KMS-11 (cell line): Measurements from ENCODE around the gene BRCA2.
A peak's percentile ranks its signal among the peaks of the same experiment; 100 is the strongest.

Source experiments
- H2AFZ ChIP-seq: fragments of 200-600 bp; sonication (generic); 2 replicates; pipeline ENCODE4 v1.6.1; 2016; ENCODE audit warnings: antibody characterized with exemption, mixed run types, low read depth
- H3K27ac ChIP-seq: fragments of 200-600 bp; sonication (generic); 2 replicates; pipeline ENCODE4 v1.6.1; 2016; ENCODE audit warnings: mild to moderate bottlenecking, mixed run types
- H3K27me3 ChIP-seq: fragments of 200-600 bp; sonication (generic); 2 replicates; pipeline ENCODE4 v1.6.1; 2017; ENCODE audit warnings: mild to moderate bottlenecking, low read depth, mixed run types, moderate library complexity; ENCODE audit not compliant: insufficient read depth
- H3K36me3 ChIP-seq: fragments of 200-600 bp; sonication (generic); 2 replicates; pipeline ENCODE4 v1.6.1; 2017; ENCODE audit warnings: mild to moderate bottlenecking, mixed run types; ENCODE audit not compliant: insufficient read depth
- H3K4me1 ChIP-seq: fragments of 200-600 bp; sonication (generic); 2 replicates; pipeline ENCODE4 v1.6.1; 2016; ENCODE audit warnings: mild to moderate bottlenecking, low read depth, mixed run types; ENCODE audit not compliant: poor library complexity, severe bottlenecking
- H3K4me2 ChIP-seq: fragments of 200-600 bp; sonication (generic); 2 replicates; pipeline ENCODE4 v1.7.0; 2016; ENCODE audit warnings: mild to moderate bottlenecking, mixed run types
- H3K4me3 ChIP-seq: fragments of 200-600 bp; sonication (generic); IDR thresholded peaks from 2 replicates; pipeline ENCODE4 v1.6.1; 2017; ENCODE audit warnings: low read depth, low read length, mixed read lengths; ENCODE audit not compliant: insufficient read depth
- H3K79me2 ChIP-seq: fragments of 200-600 bp; sonication (generic); 2 replicates; pipeline ENCODE4 v1.6.1; 2016; ENCODE audit warnings: low read depth, mixed run types; ENCODE audit not compliant: insufficient read depth
- H3K9ac ChIP-seq: fragments of 200-600 bp; sonication (generic); 2 replicates; pipeline ENCODE4 v1.6.1; 2016; ENCODE audit warnings: mild to moderate bottlenecking, mixed run types
- H4K20me1 ChIP-seq: fragments of 200-600 bp; sonication (generic); 2 replicates; pipeline ENCODE4 v1.6.1; 2016; ENCODE audit warnings: mild to moderate bottlenecking, mixed run types; ENCODE audit not compliant: insufficient read depth
- TF ChIP-seq, protein P1 (sequence below): fragments of 200-600 bp; sonication (generic); conservative IDR thresholded peaks from 2 replicates; pipeline ENCODE4 v1.6.1; 2017; ENCODE audit warnings: low read depth, mild to moderate bottlenecking, antibody characterized with exemption, low read length, moderate library complexity, mixed read lengths

BRCA2 gene

GRCh38 chr13:32431361-32431760 lies 116.1 kb downstream of the BRCA2 start:
- Histone ChIP-seq H3K79me2 (peaks cover 5% of the 10 kb centered on the region; the same call in 1 of the 2 replicates), H3K4me3 (no peak overlapping the region), H3K4me1 (peaks cover 22% of the 10 kb centered on the region), H3K9ac (no peak overlapping the region), H2AFZ (no peak overlapping the region), H3K4me2 (no peak overlapping the region), H3K27me3 (no peaks in the 10 kb centered on the region), H4K20me1 (no peaks in the 10 kb centered on the region), H3K36me3 (no peaks in the 10 kb centered on the region), H3K27ac (no peak overlapping the region)
- TF ChIP-seq, protein P1, sequence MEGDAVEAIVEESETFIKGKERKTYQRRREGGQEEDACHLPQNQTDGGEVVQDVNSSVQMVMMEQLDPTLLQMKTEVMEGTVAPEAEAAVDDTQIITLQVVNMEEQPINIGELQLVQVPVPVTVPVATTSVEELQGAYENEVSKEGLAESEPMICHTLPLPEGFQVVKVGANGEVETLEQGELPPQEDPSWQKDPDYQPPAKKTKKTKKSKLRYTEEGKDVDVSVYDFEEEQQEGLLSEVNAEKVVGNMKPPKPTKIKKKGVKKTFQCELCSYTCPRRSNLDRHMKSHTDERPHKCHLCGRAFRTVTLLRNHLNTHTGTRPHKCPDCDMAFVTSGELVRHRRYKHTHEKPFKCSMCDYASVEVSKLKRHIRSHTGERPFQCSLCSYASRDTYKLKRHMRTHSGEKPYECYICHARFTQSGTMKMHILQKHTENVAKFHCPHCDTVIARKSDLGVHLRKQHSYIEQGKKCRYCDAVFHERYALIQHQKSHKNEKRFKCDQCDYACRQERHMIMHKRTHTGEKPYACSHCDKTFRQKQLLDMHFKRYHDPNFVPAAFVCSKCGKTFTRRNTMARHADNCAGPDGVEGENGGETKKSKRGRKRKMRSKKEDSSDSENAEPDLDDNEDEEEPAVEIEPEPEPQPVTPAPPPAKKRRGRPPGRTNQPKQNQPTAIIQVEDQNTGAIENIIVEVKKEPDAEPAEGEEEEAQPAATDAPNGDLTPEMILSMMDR: no peak

DNA sequence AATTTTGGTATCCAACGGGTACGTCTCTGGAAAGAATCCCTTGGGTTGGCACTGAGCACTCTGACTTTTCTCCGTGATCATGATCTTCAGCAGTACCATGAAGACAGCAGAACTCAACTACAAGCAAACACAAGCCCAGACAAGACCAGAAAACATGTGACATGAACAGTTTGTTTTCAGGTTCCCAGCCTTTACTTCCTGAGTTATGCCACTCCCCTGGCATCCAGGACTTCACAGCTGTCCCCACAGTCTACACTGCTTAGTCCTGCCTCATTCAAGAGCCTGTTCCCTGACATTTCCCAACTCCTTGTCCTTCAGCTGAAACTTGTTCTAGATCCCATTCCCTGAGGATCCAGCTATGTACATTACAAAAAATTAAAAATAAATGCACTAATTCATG lies 117.5 kb downstream of the BRCA2 start:
- no peaks in the 10 kb centered on the region for H4K20me1 ChIP-seq
- no peak overlapping the region for H2AFZ ChIP-seq
- H3K9ac ChIP-seq: no peak overlapping the region
- no peak overlapping the region for H3K4me2 ChIP-seq
- H3K27me3 ChIP-seq: no peaks in the 10 kb centered on the region
- no peak overlapping the region for H3K27ac ChIP-seq
- no peaks in the 10 kb centered on the region for H3K79me2 ChIP-seq
- H3K36me3 ChIP-seq: no peaks in the 10 kb centered on the region
- TF ChIP-seq, protein P1: no peak
- peaks cover 22% of the 10 kb centered on the region for H3K4me1 ChIP-seq
- no peak overlapping the region for H3K4me3 ChIP-seq

DNA sequence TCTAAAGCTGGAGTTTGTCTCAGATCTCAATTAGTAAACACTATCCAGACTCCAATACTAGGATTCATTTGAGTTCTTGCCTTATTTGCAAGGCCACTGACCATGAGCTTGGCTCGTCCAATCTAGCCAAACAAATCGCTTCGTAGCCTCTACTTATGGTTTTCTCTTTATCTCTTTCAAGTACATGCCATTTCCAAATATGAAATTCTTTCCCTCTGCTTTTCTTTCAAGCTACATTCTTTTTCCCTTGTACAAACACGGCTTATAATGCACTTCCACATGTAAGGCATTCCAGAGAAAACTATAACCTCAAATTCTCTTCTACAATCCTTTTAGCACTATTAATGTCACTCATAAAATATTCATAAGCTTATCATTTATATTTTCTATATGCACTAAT lies 123.6 kb downstream of the BRCA2 start:
- TF ChIP-seq, protein P1: no peak

DNA sequence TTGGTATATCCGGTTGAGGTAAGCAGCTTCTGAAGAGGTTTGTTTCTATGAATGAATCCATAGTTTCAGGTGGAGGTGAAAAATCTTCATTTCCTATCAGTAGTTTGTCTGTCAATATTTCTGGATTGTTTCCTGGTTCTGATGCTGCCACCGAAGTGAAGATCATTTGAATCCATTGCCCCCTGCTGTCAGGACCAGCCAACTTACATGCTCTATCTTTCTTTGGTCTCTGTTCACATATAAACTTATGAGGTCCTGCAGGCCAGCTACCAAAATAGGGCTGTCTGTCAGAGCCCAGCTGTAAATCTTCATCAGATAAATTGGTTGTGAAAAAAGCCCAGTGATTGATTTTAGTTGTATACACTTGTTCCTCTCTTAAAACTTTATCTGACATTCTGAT lies 127.8 kb downstream of the BRCA2 start:
- H3K36me3 ChIP-seq: no peaks in the 10 kb centered on the region
- H3K4me2 ChIP-seq: no peak overlapping the region
- no peak overlapping the region for H3K27ac ChIP-seq
- no peaks in the 10 kb centered on the region for H3K27me3 ChIP-seq
- H3K4me1 ChIP-seq: no peaks in the 10 kb centered on the region
- H4K20me1 ChIP-seq: no peaks in the 10 kb centered on the region
- no peak overlapping the region for H2AFZ ChIP-seq
- TF ChIP-seq, protein P1: 0 out of 2 replicates have a peak, but pooled peaks have one; percentile 37
- H3K9ac ChIP-seq: no peak overlapping the region
- no peaks in the 10 kb centered on the region for H3K79me2 ChIP-seq
- no peak overlapping the region for H3K4me3 ChIP-seq

More for the DNA sequence above, 123.6 kb downstream of the BRCA2 start:
- Histone ChIP-seq H3K36me3 (no peaks in the 10 kb centered on the region), H3K4me1 (no peaks in the 10 kb centered on the region), H3K27ac (no peak overlapping the region), H3K9ac (no peak overlapping the region), H4K20me1 (no peaks in the 10 kb centered on the region), H3K79me2 (no peaks in the 10 kb centered on the region), H3K4me3 (no peak overlapping the region), H2AFZ (no peak overlapping the region), H3K27me3 (no peaks in the 10 kb centered on the region), H3K4me2 (no peak overlapping the region)
